ENCODE measurements around the gene KLHL6. TPM values are rescaled to one million over a fixed set of nuclear protein-coding genes. Genes with fewer than 3 reads are reported as not detected.

Gene KLHL6
- total RNA-seq, 1 donor from 2014 or later = 13.0 TPM

Other genes starting within 250 kb of the KLHL6 start
- 3.1 and 3.6 TPM in 2 replicates for gene MCF2L2, start 127.1 kb downstream of the KLHL6 start, total RNA-seq
- 53.6 and 78.8 TPM in 2 replicates for gene KLHL24, start 79.9 kb upstream of the KLHL6 start, total RNA-seq
- 36.3 and 54.5 TPM in 2 replicates for gene YEATS2, start 142.1 kb upstream of the KLHL6 start, total RNA-seq

Data from glomerular endothelial cell (primary cell).